HepG2 (cell line): ENCODE results near the gene C11orf68. TPM values are rescaled to one million over a fixed set of nuclear protein-coding genes. Genes with fewer than 3 reads are reported as not detected.

ENCODE experiments used
- KAT2B ChIP-seq: fragments of 150-350 bp; IDR thresholded peaks from 2 replicates; pipeline ENCODE4 v1.6.1; 2014; ENCODE audit warnings: low read depth, low read length, borderline replicate concordance
- NR2F1 ChIP-seq, 2 experiments: fragments of 450-650 bp in 1 of 2; formaldehyde crosslinking in 1 of 2; IDR thresholded peaks; 2 replicates each; pipeline versions ENCODE4 v1.5.0 to v1.6.1; 2016 to 2020; ENCODE audit warnings: mild to moderate bottlenecking in 1 of 2, missing compliant biosample characterization in 1 of 2, missing genetic modification reagents in 1 of 2, moderate library complexity in 1 of 2
- TAF1 ChIP-seq: sonication (generic); formaldehyde crosslinking; IDR thresholded peaks from 2 replicates; pipeline ENCODE4 v1.4.0; 2020; ENCODE audit warnings: missing genetic modification reagents
- THAP11 ChIP-seq: IDR thresholded peaks from 2 replicates; pipeline ENCODE4 v1.6.1; 2016; ENCODE audit warnings: missing biosample characterization, missing genetic modification reagents
- TRIM24 ChIP-seq: sonication (generic); formaldehyde crosslinking; IDR thresholded peaks from 2 replicates; pipeline ENCODE4 v1.8.0; 2022; ENCODE audit warnings: mild to moderate bottlenecking, missing genetic modification reagents
- ZNF543 ChIP-seq: sonication (generic); formaldehyde crosslinking; IDR thresholded peaks from 2 replicates; pipeline ENCODE4 v1.4.0; 2020; ENCODE audit warnings: mild to moderate bottlenecking, missing genetic modification reagents
- polyA plus RNA-seq, 8 experiments: library from polyadenylated mRNA; depleted of rRNA in 3 of 8; stranded (reverse) in 7 of 8; unstranded in 1 of 8; fragments of >200 nt; fragmentation: Illumina TruSeq in 4 of 8; extraction: Trizol in 4 of 8; gene quantifications; 2 replicates each; pipeline versions ENCODE4 v1.2.1 to v1.2.3, GENCODE V29; 2011 to 2016; ENCODE audit warnings: low read depth in 4 of 8, missing spikeins in 1 of 8, mixed read lengths in 1 of 8; ENCODE audit not compliant: insufficient read depth in 1 of 8
- total RNA-seq, 5 experiments: library from RNA; depleted of rRNA; stranded (reverse); fragments of >200 nt; fragmentation: Illumina TruSeq; extraction: Trizol; gene quantifications; 2 replicates each; pipeline ENCODE4 v1.2.3, GENCODE V29; 2016; ENCODE audit warnings: low read depth in 1 of 5
- TF ChIP-seq, protein P1 (sequence below), 2 experiments: sonication (generic) in 1 of 2; formaldehyde crosslinking in 1 of 2; IDR thresholded peaks; 2 replicates each; pipeline versions ENCODE4 v1.6.1 to v1.9.0; 2014 to 2022; ENCODE audit warnings: antibody characterized with exemption in 1 of 2, borderline replicate concordance in 1 of 2, inconsistent platforms in 1 of 2, low read depth in 1 of 2, missing genetic modification reagents in 1 of 2
- TF ChIP-seq, protein P2 (sequence below): sonication (generic); formaldehyde crosslinking; IDR thresholded peaks from 2 replicates; pipeline ENCODE4 v1.4.0; 2020; ENCODE audit warnings: missing genetic modification reagents
- TF ChIP-seq, protein P3 (sequence below): sonication (generic); formaldehyde crosslinking; IDR thresholded peaks from 2 replicates; pipeline ENCODE4 v1.5.1; 2020; ENCODE audit warnings: missing genetic modification reagents, mild to moderate bottlenecking, borderline replicate concordance
- TF ChIP-seq, protein P4 (sequence below): sonication (generic); formaldehyde crosslinking; IDR thresholded peaks from 2 replicates; pipeline ENCODE4 v1.4.0; 2020; ENCODE audit warnings: missing genetic modification reagents

The C11orf68 gene
- total and polyA plus RNA-seq, 2 of the 13 experiments (the other 11 are each of a cell fraction or from before 2014, with no cell fraction given), result 8.4 to 28.3 TPM

DNA sequence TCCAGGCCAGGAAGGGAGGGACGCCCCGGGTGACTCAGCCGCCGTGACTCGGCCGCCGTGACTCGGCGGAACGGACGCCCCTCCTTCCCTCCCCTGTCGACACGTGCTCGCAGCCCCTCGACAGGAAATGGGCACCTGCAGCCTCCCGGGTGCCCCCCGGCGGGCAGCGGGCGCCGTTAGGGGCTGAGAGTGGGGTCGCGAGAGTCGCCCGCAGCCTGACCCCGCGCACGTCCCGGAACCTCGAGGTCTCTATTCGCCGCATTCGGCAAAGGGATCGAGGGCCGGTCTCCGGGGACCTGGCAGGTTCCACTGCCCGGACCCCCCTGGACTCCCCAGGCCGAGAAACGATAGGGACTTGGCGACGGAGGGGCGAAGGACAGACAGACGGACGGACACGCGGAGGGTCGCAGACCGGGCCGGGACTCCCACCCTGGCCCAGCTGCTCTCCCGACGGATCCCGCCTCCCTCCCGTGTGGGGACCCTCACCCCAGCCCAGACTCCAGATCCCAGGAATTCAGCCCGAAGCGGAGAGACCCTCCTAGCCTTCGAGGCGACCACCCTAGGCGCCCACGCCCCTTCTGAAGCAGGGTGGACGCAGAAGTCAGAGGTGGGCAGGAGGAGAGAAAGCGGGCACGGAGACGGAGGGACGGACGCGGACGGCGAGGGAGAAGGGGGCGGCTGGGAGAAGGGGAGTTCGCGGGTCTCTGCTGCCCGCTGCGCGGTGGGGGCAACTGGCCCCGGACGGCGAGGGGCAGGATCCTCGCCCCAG, 19.3 kb downstream of the C11orf68 start (continued):
- TF ChIP-seq, protein P1, sequence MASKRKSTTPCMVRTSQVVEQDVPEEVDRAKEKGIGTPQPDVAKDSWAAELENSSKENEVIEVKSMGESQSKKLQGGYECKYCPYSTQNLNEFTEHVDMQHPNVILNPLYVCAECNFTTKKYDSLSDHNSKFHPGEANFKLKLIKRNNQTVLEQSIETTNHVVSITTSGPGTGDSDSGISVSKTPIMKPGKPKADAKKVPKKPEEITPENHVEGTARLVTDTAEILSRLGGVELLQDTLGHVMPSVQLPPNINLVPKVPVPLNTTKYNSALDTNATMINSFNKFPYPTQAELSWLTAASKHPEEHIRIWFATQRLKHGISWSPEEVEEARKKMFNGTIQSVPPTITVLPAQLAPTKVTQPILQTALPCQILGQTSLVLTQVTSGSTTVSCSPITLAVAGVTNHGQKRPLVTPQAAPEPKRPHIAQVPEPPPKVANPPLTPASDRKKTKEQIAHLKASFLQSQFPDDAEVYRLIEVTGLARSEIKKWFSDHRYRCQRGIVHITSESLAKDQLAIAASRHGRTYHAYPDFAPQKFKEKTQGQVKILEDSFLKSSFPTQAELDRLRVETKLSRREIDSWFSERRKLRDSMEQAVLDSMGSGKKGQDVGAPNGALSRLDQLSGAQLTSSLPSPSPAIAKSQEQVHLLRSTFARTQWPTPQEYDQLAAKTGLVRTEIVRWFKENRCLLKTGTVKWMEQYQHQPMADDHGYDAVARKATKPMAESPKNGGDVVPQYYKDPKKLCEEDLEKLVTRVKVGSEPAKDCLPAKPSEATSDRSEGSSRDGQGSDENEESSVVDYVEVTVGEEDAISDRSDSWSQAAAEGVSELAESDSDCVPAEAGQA (IDR thresholded peaks at IDR 0.05; ENCODE audit: low read depth), result no peak
- TF ChIP-seq, protein P1 (CRISPR knock-in tag; IDR thresholded peaks at IDR 0.05; ENCODE audit: borderline replicate concordance), result no peak
- TF ChIP-seq, protein P2, sequence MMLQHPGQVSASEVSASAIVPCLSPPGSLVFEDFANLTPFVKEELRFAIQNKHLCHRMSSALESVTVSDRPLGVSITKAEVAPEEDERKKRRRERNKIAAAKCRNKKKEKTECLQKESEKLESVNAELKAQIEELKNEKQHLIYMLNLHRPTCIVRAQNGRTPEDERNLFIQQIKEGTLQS, result peak; percentile 52; the same call in 1 of the 2 replicates
- 0 out of 2 replicates have a peak, but pooled peaks have one; percentile 46 for TF ChIP-seq TRIM24 (CRISPR knock-in tag)
- TF ChIP-seq KAT2B, result no peak
- peak; percentile 51 for TF ChIP-seq TAF1 (CRISPR knock-in tag)
- TF ChIP-seq, protein P3, sequence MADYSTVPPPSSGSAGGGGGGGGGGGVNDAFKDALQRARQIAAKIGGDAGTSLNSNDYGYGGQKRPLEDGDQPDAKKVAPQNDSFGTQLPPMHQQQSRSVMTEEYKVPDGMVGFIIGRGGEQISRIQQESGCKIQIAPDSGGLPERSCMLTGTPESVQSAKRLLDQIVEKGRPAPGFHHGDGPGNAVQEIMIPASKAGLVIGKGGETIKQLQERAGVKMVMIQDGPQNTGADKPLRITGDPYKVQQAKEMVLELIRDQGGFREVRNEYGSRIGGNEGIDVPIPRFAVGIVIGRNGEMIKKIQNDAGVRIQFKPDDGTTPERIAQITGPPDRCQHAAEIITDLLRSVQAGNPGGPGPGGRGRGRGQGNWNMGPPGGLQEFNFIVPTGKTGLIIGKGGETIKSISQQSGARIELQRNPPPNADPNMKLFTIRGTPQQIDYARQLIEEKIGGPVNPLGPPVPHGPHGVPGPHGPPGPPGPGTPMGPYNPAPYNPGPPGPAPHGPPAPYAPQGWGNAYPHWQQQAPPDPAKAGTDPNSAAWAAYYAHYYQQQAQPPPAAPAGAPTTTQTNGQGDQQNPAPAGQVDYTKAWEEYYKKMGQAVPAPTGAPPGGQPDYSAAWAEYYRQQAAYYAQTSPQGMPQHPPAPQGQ (CRISPR knock-in tag), result no peak
- peak; percentile 33; the same call in 1 of the 2 replicates for TF ChIP-seq THAP11 (CRISPR knock-in tag)
- peak; percentile 56; the same call in 1 of the 2 replicates for TF ChIP-seq ZNF543 (CRISPR knock-in tag)
- TF ChIP-seq, protein P4, sequence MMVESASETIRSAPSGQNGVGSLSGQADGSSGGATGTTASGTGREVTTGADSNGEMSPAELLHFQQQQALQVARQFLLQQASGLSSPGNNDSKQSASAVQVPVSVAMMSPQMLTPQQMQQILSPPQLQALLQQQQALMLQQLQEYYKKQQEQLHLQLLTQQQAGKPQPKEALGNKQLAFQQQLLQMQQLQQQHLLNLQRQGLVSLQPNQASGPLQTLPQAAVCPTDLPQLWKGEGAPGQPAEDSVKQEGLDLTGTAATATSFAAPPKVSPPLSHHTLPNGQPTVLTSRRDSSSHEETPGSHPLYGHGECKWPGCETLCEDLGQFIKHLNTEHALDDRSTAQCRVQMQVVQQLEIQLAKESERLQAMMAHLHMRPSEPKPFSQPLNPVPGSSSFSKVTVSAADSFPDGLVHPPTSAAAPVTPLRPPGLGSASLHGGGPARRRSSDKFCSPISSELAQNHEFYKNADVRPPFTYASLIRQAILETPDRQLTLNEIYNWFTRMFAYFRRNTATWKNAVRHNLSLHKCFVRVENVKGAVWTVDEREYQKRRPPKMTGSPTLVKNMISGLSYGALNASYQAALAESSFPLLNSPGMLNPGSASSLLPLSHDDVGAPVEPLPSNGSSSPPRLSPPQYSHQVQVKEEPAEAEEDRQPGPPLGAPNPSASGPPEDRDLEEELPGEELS (CRISPR knock-in tag), result no peak
- TF ChIP-seq NR2F1 (CRISPR knock-in tag; IDR thresholded peaks at IDR 0.05), result no peak
